ENCODE measurements around the gene TBC1D14. TPM values are rescaled to one million over a fixed set of nuclear protein-coding genes. Genes with fewer than 3 reads are reported as not detected.

Gene TBC1D14
- total RNA-seq, 1 donor from 2014 or later = 103 TPM

DNA sequence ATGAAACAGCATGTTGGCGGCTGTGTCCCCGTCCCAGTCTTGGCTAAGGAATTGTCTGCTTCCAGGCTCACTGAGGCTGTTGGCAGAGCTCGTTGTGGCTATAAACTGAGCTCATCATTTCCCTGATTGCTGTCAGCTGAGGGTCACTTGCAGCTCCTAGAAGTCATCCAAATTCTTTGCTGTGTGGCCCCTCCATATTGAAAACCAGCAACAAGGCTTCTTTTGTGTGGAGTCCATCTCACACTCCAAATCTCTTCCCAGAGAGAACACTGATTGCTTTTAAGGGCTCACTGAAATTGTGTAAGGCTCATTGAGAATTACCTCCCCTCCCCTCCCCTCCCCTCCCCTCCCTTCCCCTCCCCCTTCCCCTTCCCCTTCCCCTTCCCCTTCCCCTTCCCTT lies 23.3 kb downstream of the TBC1D14 start:
- TF ChIP-seq, protein P1, sequence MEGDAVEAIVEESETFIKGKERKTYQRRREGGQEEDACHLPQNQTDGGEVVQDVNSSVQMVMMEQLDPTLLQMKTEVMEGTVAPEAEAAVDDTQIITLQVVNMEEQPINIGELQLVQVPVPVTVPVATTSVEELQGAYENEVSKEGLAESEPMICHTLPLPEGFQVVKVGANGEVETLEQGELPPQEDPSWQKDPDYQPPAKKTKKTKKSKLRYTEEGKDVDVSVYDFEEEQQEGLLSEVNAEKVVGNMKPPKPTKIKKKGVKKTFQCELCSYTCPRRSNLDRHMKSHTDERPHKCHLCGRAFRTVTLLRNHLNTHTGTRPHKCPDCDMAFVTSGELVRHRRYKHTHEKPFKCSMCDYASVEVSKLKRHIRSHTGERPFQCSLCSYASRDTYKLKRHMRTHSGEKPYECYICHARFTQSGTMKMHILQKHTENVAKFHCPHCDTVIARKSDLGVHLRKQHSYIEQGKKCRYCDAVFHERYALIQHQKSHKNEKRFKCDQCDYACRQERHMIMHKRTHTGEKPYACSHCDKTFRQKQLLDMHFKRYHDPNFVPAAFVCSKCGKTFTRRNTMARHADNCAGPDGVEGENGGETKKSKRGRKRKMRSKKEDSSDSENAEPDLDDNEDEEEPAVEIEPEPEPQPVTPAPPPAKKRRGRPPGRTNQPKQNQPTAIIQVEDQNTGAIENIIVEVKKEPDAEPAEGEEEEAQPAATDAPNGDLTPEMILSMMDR (IDR thresholded peaks at IDR 0.05; ENCODE audit: insufficient read depth, low read length, severe bottlenecking) = no peak
- no peak overlapping the region for H3K4me3 ChIP-seq (ENCODE audit: low read depth, low read length)
- H3K36me3 ChIP-seq (ENCODE audit: control insufficient read depth, insufficient read depth, low read length) = peaks cover 2% of the 10 kb centered on the region
- no peak for DNase-seq (ENCODE audit: low read depth)
- H3K27me3 ChIP-seq (ENCODE audit: control insufficient read depth, insufficient read depth, low read length) = no peaks in the 10 kb centered on the region
- no peak for FAIRE-seq

GRCh38 chr4:6933691-6934430 lies 24.2 kb downstream of the TBC1D14 start:
- Histone ChIP-seq H3K36me3 (ENCODE audit: control insufficient read depth, insufficient read depth, low read length) (peaks cover 2% of the 10 kb centered on the region), H3K4me3 (ENCODE audit: low read depth, low read length) (no peak overlapping the region), H3K27me3 (ENCODE audit: control insufficient read depth, insufficient read depth, low read length) (no peaks in the 10 kb centered on the region)
- TF ChIP-seq, protein P1 (IDR thresholded peaks at IDR 0.05; ENCODE audit: insufficient read depth, low read length, severe bottlenecking) = no peak
- FAIRE-seq (no peak), DNase-seq (ENCODE audit: low read depth) (no peak)

- TF ChIP-seq, protein P1 (IDR thresholded peaks at IDR 0.05; ENCODE audit: insufficient read depth, low read length, severe bottlenecking) = no peak
- Histone ChIP-seq H3K4me3 (ENCODE audit: low read depth, low read length) (no peak overlapping the region), H3K27me3 (ENCODE audit: control insufficient read depth, insufficient read depth, low read length) (no peaks in the 10 kb centered on the region), H3K36me3 (ENCODE audit: control insufficient read depth, insufficient read depth, low read length) (peaks cover 2% of the 10 kb centered on the region)
- FAIRE-seq = no peak
- DNase-seq (ENCODE audit: low read depth) = no peak
These were observed 26.3 kb downstream of the TBC1D14 start for GRCh38 chr4:6935965-6936364.

DNA sequence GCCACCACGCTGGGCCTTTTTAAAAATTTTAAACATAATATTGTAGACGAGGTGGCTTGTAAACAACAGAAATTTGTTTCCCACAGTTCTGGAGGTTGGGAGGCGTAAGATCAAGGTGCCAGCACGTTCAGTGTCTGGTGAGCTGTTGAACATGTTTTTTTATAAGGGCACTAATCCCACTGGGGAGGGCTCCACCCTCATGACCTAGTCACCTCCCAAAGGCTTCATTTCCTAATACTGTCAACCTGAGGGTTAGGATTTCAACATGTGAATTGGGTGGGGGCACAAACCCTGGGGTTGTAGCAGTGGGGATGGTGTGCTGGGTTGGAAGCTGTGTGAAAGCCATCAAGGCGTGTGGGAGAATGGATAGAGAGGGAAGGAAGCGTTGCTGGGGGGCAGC lies 27.6 kb downstream of the TBC1D14 start:
- Histone ChIP-seq H3K4me3 (ENCODE audit: low read depth, low read length) (no peak overlapping the region), H3K27me3 (ENCODE audit: control insufficient read depth, insufficient read depth, low read length) (no peaks in the 10 kb centered on the region), H3K36me3 (ENCODE audit: control insufficient read depth, insufficient read depth, low read length) (peaks cover 2% of the 10 kb centered on the region)
- TF ChIP-seq, protein P1 (IDR thresholded peaks at IDR 0.05; ENCODE audit: insufficient read depth, low read length, severe bottlenecking) = no peak
- no peak for FAIRE-seq
- DNase-seq (ENCODE audit: low read depth) = no peak

DNA sequence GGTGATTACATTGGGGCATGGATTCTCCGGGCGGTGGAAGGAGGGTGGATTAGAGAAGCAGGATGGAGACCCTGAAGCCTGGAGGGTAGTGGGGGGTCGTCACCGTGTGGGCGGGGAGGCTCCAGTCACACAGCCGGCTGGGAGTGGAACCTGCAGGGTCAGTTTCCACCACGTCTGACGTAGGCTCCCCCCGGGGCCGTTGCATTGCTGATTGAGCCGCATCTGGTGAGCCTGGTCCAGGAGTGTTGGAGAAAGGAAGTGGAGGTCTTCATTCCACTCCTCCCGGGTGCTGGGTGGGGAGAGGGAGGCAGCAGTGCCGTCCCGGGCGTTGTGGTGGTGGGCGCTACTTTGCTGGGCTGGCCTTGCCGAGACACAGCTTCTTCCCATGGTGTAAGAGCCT lies 28.1 kb downstream of the TBC1D14 start:
- TF ChIP-seq, protein P1 (IDR thresholded peaks at IDR 0.05; ENCODE audit: insufficient read depth, low read length, severe bottlenecking) = no peak
- FAIRE-seq = no peak
- no peak overlapping the region for H3K4me3 ChIP-seq (ENCODE audit: low read depth, low read length)
- H3K27me3 ChIP-seq (ENCODE audit: control insufficient read depth, insufficient read depth, low read length) = no peaks in the 10 kb centered on the region
- DNase-seq (ENCODE audit: low read depth) = no peak
- no peaks in the 10 kb centered on the region for H3K36me3 ChIP-seq (ENCODE audit: control insufficient read depth, insufficient read depth, low read length)

GRCh38 chr4:6938237-6938636 lies 28.6 kb downstream of the TBC1D14 start:
- H3K27me3 ChIP-seq (ENCODE audit: control insufficient read depth, insufficient read depth, low read length) = no peaks in the 10 kb centered on the region
- FAIRE-seq (no peak), DNase-seq (ENCODE audit: low read depth) (no peak)
- no peaks in the 10 kb centered on the region for H3K36me3 ChIP-seq (ENCODE audit: control insufficient read depth, insufficient read depth, low read length)
- TF ChIP-seq, protein P1 (IDR thresholded peaks at IDR 0.05; ENCODE audit: insufficient read depth, low read length, severe bottlenecking) = no peak
- no peak overlapping the region for H3K4me3 ChIP-seq (ENCODE audit: low read depth, low read length)
